SK-N-SH treated with all-trans-retinoic acid at 6 μM for 48 hours (cell line): ENCODE measurements around the gene SPTBN4.

Source experiments
- ARNTL ChIP-seq: fragments of 450-650 bp; formaldehyde crosslinking; IDR thresholded peaks from 2 replicates; pipeline ENCODE4 v1.5.0; 2020; ENCODE audit warnings: low read depth, mild to moderate bottlenecking, moderate library complexity, borderline replicate concordance
- CREB5 ChIP-seq: fragments of 250-450 bp; sonication (Bioruptor Pico); IDR thresholded peaks from 2 replicates; pipeline ENCODE4 v1.5.1; 2020; ENCODE audit warnings: low read depth, mild to moderate bottlenecking, moderate library complexity
- ESRRG ChIP-seq: fragments of 250-450 bp; sonication (Bioruptor Pico); IDR thresholded peaks from 2 replicates; pipeline ENCODE4 v1.6.1; 2021; ENCODE audit warnings: mild to moderate bottlenecking
- GLIS3 ChIP-seq: fragments of 250-450 bp; sonication (Bioruptor Pico); IDR thresholded peaks from 2 replicates; pipeline ENCODE4 v1.5.0; 2020; ENCODE audit warnings: mild to moderate bottlenecking, moderate library complexity
- RARB ChIP-seq: fragments of 250-450 bp; sonication (Bioruptor Pico); IDR thresholded peaks from 2 replicates; pipeline ENCODE4 v1.8.0; 2021; ENCODE audit warnings: mild to moderate bottlenecking, moderate library complexity
- SNAI2 ChIP-seq: fragments of 250-450 bp; sonication (Bioruptor Pico); IDR thresholded peaks from 2 replicates; pipeline ENCODE4 v1.5.0; 2020; ENCODE audit warnings: mild to moderate bottlenecking, moderate library complexity
- ZC3H10 ChIP-seq: fragments of 250-450 bp; sonication (Bioruptor Pico); IDR thresholded peaks from 2 replicates; pipeline ENCODE4 v1.5.1; 2021; ENCODE audit warnings: mild to moderate bottlenecking, moderate library complexity
- ZFP30 ChIP-seq: fragments of 450-650 bp; formaldehyde crosslinking; IDR thresholded peaks from 2 replicates; pipeline ENCODE4 v1.5.0; 2022; ENCODE audit warnings: mild to moderate bottlenecking, moderate library complexity
- ZNF8 ChIP-seq: fragments of 450-650 bp; formaldehyde crosslinking; IDR thresholded peaks from 2 replicates; pipeline ENCODE4 v1.5.0; 2020; ENCODE audit warnings: mild to moderate bottlenecking, moderate library complexity
- TF ChIP-seq, protein P1 (sequence below): fragments of 250-450 bp; sonication (Bioruptor Pico); IDR thresholded peaks from 2 replicates; pipeline ENCODE4 v1.8.0; 2021; ENCODE audit warnings: low read depth, mild to moderate bottlenecking, moderate library complexity, borderline replicate concordance
- TF ChIP-seq, protein P2 (sequence below): fragments of 250-450 bp; sonication (Bioruptor Pico); IDR thresholded peaks from 2 replicates; pipeline ENCODE4 v1.8.0; 2020; ENCODE audit warnings: mild to moderate bottlenecking, moderate library complexity, borderline replicate concordance
- TF ChIP-seq, protein P3 (sequence below): fragments of 250-450 bp; sonication (Bioruptor Pico); IDR thresholded peaks from 2 replicates; pipeline ENCODE4 v1.5.0; 2020; ENCODE audit warnings: mild to moderate bottlenecking, moderate library complexity

DNA sequence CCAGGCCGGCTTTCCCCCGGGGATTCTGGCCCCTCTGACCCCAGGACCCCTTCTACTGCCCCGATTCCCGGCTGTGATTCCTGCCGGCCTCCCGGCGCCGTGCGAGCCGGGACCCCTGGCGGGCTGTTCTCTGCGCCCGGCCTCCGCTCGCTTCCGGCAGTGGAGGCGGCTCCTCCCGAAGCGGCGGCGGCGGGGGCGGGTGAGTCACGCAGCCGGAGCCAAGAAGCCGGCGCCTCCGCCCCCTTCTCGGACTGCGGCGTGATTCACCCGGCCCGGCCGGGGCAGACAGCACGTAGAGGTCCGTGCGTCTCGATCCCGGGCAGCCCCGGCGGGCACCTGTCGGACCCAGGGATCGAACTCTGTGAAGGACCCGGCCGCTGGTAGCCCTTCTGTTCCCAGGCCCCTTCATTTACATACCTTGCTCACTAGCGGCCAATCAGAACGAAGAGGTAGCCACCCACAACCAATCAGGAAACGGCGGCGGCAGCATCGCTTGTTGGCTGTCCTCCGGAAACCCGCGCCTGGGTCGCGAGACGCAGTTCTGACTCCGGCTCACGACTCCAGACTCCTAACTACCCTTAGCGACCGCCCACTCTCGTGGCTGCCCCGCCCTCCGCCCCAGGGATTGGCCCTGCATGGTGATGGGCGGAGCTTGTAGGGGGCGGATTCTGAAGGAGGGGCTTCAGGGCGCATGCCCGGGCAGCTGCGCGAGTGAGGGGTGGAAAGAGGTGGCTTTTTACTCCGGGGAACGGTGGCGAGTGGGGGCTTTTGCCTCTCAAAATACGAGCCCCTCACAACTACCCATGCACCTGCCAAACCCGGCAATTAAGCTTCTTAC, 41.1 kb upstream of the SPTBN4 start, which contains the start of gene SERTAD1:
- TF ChIP-seq, protein P1, sequence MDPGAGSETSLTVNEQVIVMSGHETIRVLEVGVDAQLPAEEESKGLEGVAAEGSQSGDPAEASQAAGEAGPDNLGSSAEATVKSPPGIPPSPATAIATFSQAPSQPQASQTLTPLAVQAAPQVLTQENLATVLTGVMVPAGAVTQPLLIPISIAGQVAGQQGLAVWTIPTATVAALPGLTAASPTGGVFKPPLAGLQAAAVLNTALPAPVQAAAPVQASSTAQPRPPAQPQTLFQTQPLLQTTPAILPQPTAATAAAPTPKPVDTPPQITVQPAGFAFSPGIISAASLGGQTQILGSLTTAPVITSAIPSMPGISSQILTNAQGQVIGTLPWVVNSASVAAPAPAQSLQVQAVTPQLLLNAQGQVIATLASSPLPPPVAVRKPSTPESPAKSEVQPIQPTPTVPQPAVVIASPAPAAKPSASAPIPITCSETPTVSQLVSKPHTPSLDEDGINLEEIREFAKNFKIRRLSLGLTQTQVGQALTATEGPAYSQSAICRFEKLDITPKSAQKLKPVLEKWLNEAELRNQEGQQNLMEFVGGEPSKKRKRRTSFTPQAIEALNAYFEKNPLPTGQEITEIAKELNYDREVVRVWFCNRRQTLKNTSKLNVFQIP, result no peak
- TF ChIP-seq GLIS3 (CRISPR knock-in tag) (no peak), SNAI2 (CRISPR knock-in tag) (no peak), ZFP30 (CRISPR knock-in tag) (no peak), RARB (no peak), ESRRG (CRISPR knock-in tag) (no peak), CREB5 (no peak), ZNF8 (CRISPR knock-in tag) (no peak), ARNTL (CRISPR knock-in tag) (no peak), ZC3H10 (no peak)
- TF ChIP-seq, protein P2, sequence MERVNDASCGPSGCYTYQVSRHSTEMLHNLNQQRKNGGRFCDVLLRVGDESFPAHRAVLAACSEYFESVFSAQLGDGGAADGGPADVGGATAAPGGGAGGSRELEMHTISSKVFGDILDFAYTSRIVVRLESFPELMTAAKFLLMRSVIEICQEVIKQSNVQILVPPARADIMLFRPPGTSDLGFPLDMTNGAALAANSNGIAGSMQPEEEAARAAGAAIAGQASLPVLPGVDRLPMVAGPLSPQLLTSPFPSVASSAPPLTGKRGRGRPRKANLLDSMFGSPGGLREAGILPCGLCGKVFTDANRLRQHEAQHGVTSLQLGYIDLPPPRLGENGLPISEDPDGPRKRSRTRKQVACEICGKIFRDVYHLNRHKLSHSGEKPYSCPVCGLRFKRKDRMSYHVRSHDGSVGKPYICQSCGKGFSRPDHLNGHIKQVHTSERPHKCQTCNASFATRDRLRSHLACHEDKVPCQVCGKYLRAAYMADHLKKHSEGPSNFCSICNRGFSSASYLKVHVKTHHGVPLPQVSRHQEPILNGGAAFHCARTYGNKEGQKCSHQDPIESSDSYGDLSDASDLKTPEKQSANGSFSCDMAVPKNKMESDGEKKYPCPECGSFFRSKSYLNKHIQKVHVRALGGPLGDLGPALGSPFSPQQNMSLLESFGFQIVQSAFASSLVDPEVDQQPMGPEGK (CRISPR knock-in tag), result no peak
- TF ChIP-seq, protein P3, sequence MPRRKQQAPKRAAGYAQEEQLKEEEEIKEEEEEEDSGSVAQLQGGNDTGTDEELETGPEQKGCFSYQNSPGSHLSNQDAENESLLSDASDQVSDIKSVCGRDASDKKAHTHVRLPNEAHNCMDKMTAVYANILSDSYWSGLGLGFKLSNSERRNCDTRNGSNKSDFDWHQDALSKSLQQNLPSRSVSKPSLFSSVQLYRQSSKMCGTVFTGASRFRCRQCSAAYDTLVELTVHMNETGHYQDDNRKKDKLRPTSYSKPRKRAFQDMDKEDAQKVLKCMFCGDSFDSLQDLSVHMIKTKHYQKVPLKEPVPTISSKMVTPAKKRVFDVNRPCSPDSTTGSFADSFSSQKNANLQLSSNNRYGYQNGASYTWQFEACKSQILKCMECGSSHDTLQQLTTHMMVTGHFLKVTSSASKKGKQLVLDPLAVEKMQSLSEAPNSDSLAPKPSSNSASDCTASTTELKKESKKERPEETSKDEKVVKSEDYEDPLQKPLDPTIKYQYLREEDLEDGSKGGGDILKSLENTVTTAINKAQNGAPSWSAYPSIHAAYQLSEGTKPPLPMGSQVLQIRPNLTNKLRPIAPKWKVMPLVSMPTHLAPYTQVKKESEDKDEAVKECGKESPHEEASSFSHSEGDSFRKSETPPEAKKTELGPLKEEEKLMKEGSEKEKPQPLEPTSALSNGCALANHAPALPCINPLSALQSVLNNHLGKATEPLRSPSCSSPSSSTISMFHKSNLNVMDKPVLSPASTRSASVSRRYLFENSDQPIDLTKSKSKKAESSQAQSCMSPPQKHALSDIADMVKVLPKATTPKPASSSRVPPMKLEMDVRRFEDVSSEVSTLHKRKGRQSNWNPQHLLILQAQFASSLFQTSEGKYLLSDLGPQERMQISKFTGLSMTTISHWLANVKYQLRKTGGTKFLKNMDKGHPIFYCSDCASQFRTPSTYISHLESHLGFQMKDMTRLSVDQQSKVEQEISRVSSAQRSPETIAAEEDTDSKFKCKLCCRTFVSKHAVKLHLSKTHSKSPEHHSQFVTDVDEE (CRISPR knock-in tag), result no peak
